ENCODE measurements around the gene CTF1. TPM values are rescaled to one million over a fixed set of nuclear protein-coding genes. Genes with fewer than 3 reads are reported as not detected.
"Not testable (repeated sequence)": the region's sequence is repeated elsewhere in the genome, so short reads cannot be mapped to it uniquely, and the experiment has no call there.

Gene CTF1
- total RNA-seq, 2 donors from 2014 or later, result 0.17 to 0.36 TPM

GRCh38 chr16:30875871-30876801 lies 20.3 kb upstream of the CTF1 start:
- H3K4me1 Mint-ChIP-seq (ENCODE audit: low read depth in 2 of 2), result peaks cover 39% of the 10 kb centered on the region in 2 donors
- no peaks in the 10 kb centered on the region for H3K9me3 Mint-ChIP-seq
- peak overlapping the region; percentile 90 to 99 for H3K27ac Mint-ChIP-seq
- DNase-seq (ENCODE audit: low spot score) (no peak), ATAC-seq (peak; percentile 65 to 68)
- peaks cover 12% of the 10 kb centered on the region for H3K36me3 Mint-ChIP-seq
- H3K4me3 Mint-ChIP-seq, result peak overlapping the region; percentile 91
- no peaks in the 10 kb centered on the region for H3K27me3 Mint-ChIP-seq

- peak overlapping the region; percentile 91 for H3K4me3 Mint-ChIP-seq
- peaks cover 14% of the 10 kb centered on the region for H3K36me3 Mint-ChIP-seq
- DNase-seq (ENCODE audit: low spot score), result no peak
- no peaks in the 10 kb centered on the region for H3K9me3 Mint-ChIP-seq
- ATAC-seq, result no peak
- H3K27me3 Mint-ChIP-seq, result no peaks in the 10 kb centered on the region
- H3K4me1 Mint-ChIP-seq (ENCODE audit: low read depth in 2 of 2), result peaks cover 36 to 37% of the 10 kb centered on the region in 2 donors
- peak overlapping the region; percentile 90 to 99 for H3K27ac Mint-ChIP-seq
These were observed 19.5 kb upstream of the CTF1 start for GRCh38 chr16:30876867-30877266.

DNA sequence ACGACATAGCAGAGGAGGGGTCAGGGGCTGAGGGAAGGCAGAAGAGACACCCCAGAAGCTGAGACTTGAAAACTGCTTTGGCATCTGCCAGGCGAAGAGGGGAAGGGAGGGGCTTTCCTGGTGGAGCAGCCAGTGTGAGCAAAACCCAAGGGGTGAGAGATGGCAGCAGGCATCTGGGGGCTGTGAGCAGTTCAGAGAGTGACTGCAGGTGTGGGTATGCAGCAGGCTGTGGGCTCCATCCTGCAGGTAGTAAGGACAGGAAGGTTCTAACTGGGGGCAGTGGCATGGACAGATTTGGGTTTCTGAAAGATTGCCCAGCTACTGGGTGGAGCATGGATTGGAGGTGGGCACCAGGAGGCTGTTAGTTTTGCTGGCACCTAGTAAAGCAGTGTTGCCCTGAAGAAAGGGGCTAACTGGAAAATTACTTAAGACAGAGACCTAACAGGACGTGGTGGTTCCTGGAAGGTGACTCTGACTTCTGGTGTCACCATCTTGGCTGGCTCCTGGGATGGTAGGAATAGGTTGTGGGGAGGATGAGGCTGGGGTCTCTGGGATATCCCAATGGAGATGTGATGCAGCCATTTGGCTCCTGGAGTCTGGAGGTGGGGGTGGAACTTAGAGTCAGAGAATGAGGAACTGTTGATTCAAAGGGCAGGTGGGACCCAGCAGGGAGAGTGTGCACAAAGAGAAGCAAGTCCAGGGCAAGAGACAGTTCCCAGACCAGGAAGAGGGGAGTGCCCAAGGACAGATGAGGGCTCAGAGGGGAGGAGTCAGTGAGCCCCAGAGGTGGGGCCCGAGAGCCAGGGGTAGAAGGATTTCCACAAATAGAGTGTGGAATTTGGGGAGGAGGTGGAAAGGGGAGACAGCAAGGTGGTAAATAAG lies 13.7 kb upstream of the CTF1 start:
- H3K4me1 Mint-ChIP-seq (ENCODE audit: low read depth in 2 of 2), result peaks cover 22% of the 10 kb centered on the region in 2 donors
- ATAC-seq (peak in 1 of 2 donors; percentile 40), DNase-seq (ENCODE audit: low spot score) (no peak)
- peaks cover 16% of the 10 kb centered on the region for H3K36me3 Mint-ChIP-seq
- peak overlapping the region; percentile 62 for H3K4me3 Mint-ChIP-seq
- no peaks in the 10 kb centered on the region for H3K27me3 Mint-ChIP-seq
- H3K27ac Mint-ChIP-seq, result peak overlapping the region; percentile 88 to 94
- no peaks in the 10 kb centered on the region for H3K9me3 Mint-ChIP-seq

DNA sequence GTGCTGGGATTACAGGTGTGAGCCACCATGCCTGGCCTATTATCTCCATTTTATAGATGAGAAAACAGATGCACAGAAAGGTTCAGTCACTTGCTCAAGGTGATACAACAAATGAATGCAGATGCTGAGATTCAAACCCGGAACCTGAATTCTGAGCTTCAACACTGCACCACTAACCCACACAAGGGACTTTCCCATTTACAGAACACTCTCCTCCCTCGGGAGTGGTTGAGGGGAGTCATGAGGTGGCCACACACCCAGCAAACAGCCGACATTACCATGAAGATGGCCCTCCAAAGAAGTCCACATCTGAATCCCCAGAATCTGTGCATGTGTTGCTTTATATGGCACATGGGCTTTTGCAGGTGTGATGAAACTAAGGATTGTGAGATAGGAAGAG lies 11.7 kb upstream of the CTF1 start:
- H3K9me3 Mint-ChIP-seq, result no peaks in the 10 kb centered on the region
- peak overlapping the region; percentile 63 for H3K4me3 Mint-ChIP-seq
- no peaks in the 10 kb centered on the region for H3K27me3 Mint-ChIP-seq
- DNase-seq (ENCODE audit: low spot score) (no peak), ATAC-seq (peak; percentile 58 to 74)
- peak overlapping the region; percentile 45 to 70 for H3K27ac Mint-ChIP-seq
- peaks cover 21% of the 10 kb centered on the region for H3K36me3 Mint-ChIP-seq
- peaks cover 22 to 26% of the 10 kb centered on the region in 2 donors for H3K4me1 Mint-ChIP-seq (ENCODE audit: low read depth in 2 of 2)

DNA sequence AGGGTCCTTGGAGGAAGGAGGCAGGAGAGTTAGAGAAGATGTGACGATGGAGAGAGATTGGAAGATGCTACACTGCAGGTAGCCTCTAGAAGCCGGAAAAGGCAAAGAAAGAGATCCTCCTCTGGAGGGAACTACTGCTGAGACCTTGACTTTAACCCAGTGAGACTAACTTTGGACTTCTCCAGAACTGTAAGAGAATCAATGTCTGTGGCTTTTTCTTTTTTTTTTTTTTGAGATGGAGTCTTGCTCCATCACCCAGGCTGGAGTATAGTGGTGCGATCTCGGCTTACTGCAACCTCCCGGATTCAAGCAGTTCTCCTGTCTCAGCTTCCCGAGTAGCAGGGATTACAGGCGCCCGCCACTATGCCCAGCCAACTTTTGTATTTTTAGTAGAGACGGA lies 11.2 kb upstream of the CTF1 start:
- Mint-ChIP-seq H3K27ac (peak overlapping the region; percentile 45 to 70), H3K4me3 (peak overlapping the region; percentile 63), H3K27me3 (no peaks in the 10 kb centered on the region), H3K9me3 (no peaks in the 10 kb centered on the region), H3K4me1 (ENCODE audit: low read depth in 2 of 2) (peaks cover 22 to 28% of the 10 kb centered on the region in 2 donors), H3K36me3 (peaks cover 21% of the 10 kb centered on the region)
- ATAC-seq, result no peak
- DNase-seq (ENCODE audit: low spot score), result no peak

GRCh38 chr16:30886145-30886544 lies 10.3 kb upstream of the CTF1 start:
- ATAC-seq, result no peak
- H3K9me3 Mint-ChIP-seq, result no peaks in the 10 kb centered on the region
- H3K4me1 Mint-ChIP-seq (ENCODE audit: low read depth in 2 of 2), result peaks cover 22 to 29% of the 10 kb centered on the region in 2 donors
- H3K27me3 Mint-ChIP-seq, result no peaks in the 10 kb centered on the region
- DNase-seq (ENCODE audit: low spot score), result no peak
- H3K4me3 Mint-ChIP-seq, result no peak overlapping the region
- H3K27ac Mint-ChIP-seq, result peak overlapping the region; percentile 22 to 36
- H3K36me3 Mint-ChIP-seq, result peaks cover 21% of the 10 kb centered on the region

DNA sequence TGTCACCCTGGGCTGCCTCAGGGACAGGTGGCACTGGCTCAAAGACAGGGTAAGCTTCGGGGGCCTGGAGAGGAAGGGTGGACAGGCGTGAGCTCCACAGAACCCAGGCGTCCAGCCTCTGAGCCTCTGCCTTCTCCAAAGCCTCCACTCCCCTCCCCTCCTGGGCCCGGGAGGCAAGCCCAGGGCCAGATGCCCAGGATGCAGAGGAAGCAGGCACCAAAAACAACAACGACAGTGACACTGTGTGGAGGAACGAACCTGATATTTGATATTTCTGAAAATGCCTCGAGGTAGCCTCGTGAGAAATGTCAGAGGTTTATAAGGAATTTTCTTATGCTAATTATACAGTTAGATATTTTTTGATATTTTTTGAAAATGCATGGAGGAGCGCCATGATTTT lies 8.5 kb upstream of the CTF1 start:
- no peak overlapping the region for H3K27ac Mint-ChIP-seq
- no peak for DNase-seq (ENCODE audit: low spot score)
- H3K4me1 Mint-ChIP-seq (ENCODE audit: low read depth in 2 of 2), result peaks cover 12 to 22% of the 10 kb centered on the region in 2 donors
- H3K36me3 Mint-ChIP-seq, result peaks cover 12% of the 10 kb centered on the region
- no peaks in the 10 kb centered on the region for H3K27me3 Mint-ChIP-seq
- no peak overlapping the region for H3K4me3 Mint-ChIP-seq
- H3K9me3 Mint-ChIP-seq, result no peaks in the 10 kb centered on the region
- no peak for ATAC-seq

GRCh38 chr16:30888856-30889499 lies 7.4 kb upstream of the CTF1 start:
- no peaks in the 10 kb centered on the region for H3K9me3 Mint-ChIP-seq
- peaks cover 15 to 25% of the 10 kb centered on the region in 2 donors for H3K4me1 Mint-ChIP-seq (ENCODE audit: low read depth in 2 of 2)
- no peak overlapping the region for H3K4me3 Mint-ChIP-seq
- no peaks in the 10 kb centered on the region for H3K27me3 Mint-ChIP-seq
- no peak for DNase-seq (ENCODE audit: low spot score)
- peaks cover 12% of the 10 kb centered on the region for H3K36me3 Mint-ChIP-seq
- peak overlapping the region in 1 of 2 donors; percentile 36 for H3K27ac Mint-ChIP-seq
- ATAC-seq, result no peak

DNA sequence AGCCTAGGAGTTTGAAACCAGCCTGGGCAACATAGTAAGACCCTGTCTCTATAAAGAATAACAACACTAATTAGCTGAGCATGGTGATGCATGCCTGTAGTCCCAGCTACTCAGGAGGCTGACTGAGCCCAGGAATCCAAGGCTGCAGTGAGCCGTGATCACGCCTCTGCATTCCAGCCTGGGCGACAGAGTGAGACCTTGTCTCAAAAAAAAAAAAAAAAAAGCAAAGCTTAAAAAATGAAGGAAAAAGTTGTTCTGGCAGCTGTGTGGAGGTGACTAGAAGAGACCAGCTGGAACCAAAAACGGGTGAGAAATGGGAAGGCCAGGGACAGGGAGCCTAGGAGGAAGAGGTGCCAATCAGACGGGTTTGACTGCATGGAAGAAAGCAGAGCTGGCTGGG lies 6.7 kb upstream of the CTF1 start:
- H3K9me3 Mint-ChIP-seq, result no peaks in the 10 kb centered on the region
- no peak for DNase-seq (ENCODE audit: low spot score)
- no peaks in the 10 kb centered on the region for H3K27me3 Mint-ChIP-seq
- H3K4me3 Mint-ChIP-seq, result no peak overlapping the region
- ATAC-seq, result no peak
- H3K36me3 Mint-ChIP-seq, result peaks cover 11% of the 10 kb centered on the region
- peak overlapping the region in 1 of 2 donors; percentile 40 for H3K27ac Mint-ChIP-seq
- peaks cover 20 to 30% of the 10 kb centered on the region in 2 donors for H3K4me1 Mint-ChIP-seq (ENCODE audit: low read depth in 2 of 2)

DNA sequence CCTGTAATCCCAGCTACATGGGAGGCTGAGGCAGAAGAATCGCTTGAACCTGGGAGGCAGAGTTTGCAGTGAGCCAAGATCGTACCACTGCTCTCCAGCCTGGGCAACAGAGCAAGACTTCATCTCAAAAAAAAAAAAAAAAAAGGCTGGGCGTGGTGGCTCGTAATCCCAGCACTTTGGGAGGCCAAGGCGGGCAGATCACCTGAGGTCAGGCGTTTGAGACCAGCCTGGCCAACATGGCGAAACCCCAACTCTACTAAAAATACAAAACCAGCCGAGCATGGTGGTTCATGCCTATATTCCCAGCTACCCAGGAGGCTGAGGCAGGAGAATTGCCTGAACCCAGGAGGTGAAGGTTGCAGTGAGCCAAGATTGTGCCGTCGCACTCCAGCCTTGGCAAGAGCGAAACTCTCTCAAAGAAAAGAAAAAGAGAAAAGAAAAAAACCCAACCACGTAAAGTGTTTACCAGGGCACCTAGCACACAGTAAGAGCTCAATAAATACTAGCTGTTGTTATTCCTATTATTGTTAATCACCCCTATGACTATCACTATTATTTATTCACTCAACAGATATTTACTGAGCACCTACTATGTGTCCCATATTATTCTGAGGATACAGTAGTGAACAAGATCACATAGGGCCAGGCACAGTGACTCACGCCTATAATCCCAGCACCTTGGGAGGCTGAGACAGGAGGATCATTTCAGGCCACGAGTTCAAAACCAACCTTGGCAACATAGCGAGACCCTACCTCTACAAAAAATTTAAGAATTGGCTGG lies 5.2 kb upstream of the CTF1 start:
- not testable (repeated sequence) for H3K27ac Mint-ChIP-seq; ATAC-seq; H3K36me3 Mint-ChIP-seq; H3K27me3 Mint-ChIP-seq; H3K4me3 Mint-ChIP-seq; H3K9me3 Mint-ChIP-seq; DNase-seq (ENCODE audit: low spot score)
- peaks cover 29 to 35% of the 10 kb centered on the region in 2 donors for H3K4me1 Mint-ChIP-seq (ENCODE audit: low read depth in 2 of 2)

DNA sequence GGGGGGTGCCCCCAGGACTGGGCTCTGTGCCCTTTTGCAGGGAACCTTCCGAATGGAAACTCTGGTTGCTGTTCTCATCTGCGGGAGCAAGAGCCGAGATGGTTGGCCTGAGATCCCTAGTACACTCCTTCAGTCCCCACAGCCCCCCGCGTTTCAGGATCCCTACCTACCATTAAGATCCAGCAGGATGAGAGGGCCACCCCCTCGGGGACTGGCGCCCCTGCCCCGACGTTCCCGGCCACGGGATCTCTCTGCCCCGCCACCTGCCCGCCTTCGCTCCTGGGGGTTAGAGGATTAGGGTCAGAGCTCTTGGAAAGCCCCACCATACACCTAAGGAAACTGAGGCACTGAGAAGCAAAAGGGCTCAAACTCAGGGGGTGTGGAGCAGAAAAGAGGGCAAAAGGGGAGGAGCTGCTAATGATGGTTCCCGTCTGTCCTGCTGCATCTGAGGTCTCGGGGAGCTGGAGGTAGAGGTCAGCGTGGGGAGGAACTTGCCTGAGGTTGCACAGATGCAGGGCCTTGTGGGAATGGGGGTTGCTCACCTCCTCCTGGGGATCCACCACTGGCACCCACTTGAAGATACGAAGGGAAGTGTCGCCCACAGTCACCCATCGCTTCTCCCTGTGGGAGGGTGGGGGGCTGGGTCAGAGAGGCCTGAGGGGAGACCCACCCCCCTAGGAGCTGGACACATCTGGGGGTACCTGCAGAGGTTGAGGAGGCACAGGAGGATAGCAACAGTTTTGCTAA lies 3.6 kb upstream of the CTF1 start:
- Mint-ChIP-seq H3K4me1 (ENCODE audit: low read depth in 2 of 2) (peaks cover 38% of the 10 kb centered on the region in 2 donors), H3K36me3 (peaks cover 5% of the 10 kb centered on the region), H3K27ac (peak overlapping the region; percentile 88 to 93), H3K27me3 (no peaks in the 10 kb centered on the region), H3K4me3 (peak overlapping the region; percentile 99), H3K9me3 (no peaks in the 10 kb centered on the region)
- ATAC-seq (no peak), DNase-seq (ENCODE audit: low spot score) (no peak)

GRCh38 chr16:30893417-30893743 lies 3.0 kb upstream of the CTF1 start:
- peak overlapping the region; percentile 88 to 93 for H3K27ac Mint-ChIP-seq
- ATAC-seq (peak in 1 of 2 donors; percentile 10), DNase-seq (ENCODE audit: low spot score) (no peak)
- no peaks in the 10 kb centered on the region for H3K9me3 Mint-ChIP-seq
- H3K4me3 Mint-ChIP-seq, result peak overlapping the region; percentile 99
- peaks cover 38% of the 10 kb centered on the region in 2 donors for H3K4me1 Mint-ChIP-seq (ENCODE audit: low read depth in 2 of 2)
- no peaks in the 10 kb centered on the region for H3K27me3 Mint-ChIP-seq
- peaks cover 5% of the 10 kb centered on the region for H3K36me3 Mint-ChIP-seq
